Neural crest cell (in vitro differentiated cells): Measurements from ENCODE around the gene PACS1. TPM values are rescaled to one million over a fixed set of nuclear protein-coding genes. Genes with fewer than 3 reads are reported as not detected.
A peak's percentile ranks its signal among the peaks of the same experiment; 100 is the strongest.

Experiments used
- DNase-seq: peaks from one replicate; pipeline ENCODE4 v3.0.0; 2021; ENCODE audit warnings: low read depth, mixed read lengths, low spot score
- H3K27ac Mint-ChIP-seq: one replicate; pipeline ENCODE4 v1.8.0; 2021; ENCODE audit warnings: mild to moderate bottlenecking, mixed read lengths; ENCODE audit not compliant: unreplicated experiment
- H3K27me3 Mint-ChIP-seq: 2 replicates; pipeline ENCODE4 v1.8.0; 2021; ENCODE audit warnings: low read depth, mild to moderate bottlenecking, mixed read lengths
- H3K36me3 Mint-ChIP-seq: 2 replicates; pipeline ENCODE4 v1.8.0; 2021; ENCODE audit warnings: low read depth, mild to moderate bottlenecking, mixed read lengths
- H3K4me1 Mint-ChIP-seq: 2 replicates; pipeline ENCODE4 v1.8.0; 2021; ENCODE audit warnings: mixed read lengths
- H3K4me3 Mint-ChIP-seq: one replicate; pipeline ENCODE4 v1.8.0; 2021; ENCODE audit warnings: mild to moderate bottlenecking, mixed read lengths
- H3K9me3 Mint-ChIP-seq: 2 replicates; pipeline ENCODE4 v1.8.0; 2021; ENCODE audit warnings: mixed read lengths
- CTCF ChIP-seq: fragments of 200-600 bp; sonication (generic); conservative IDR thresholded peaks from 2 replicates; pipeline ENCODE4 v1.5.0; 2021; ENCODE audit warnings: antibody characterized with exemption, mild to moderate bottlenecking
- total RNA-seq: library from RNA; stranded (reverse); gene quantifications from 2 replicates; pipeline ENCODE4 v1.2.1, GENCODE V29; 2021

Gene PACS1
- total RNA-seq, 1 donor from 2014 or later, result 54.3 TPM

- peaks cover 44% of the 10 kb centered on the region for H3K36me3 Mint-ChIP-seq
- no peak for DNase-seq
- no peaks in the 10 kb centered on the region for H3K4me1 Mint-ChIP-seq
- TF ChIP-seq CTCF, result no peak
- H3K9me3 Mint-ChIP-seq, result no peaks in the 10 kb centered on the region
- H3K4me3 Mint-ChIP-seq, result no peak overlapping the region
- no peak overlapping the region for H3K27ac Mint-ChIP-seq
- H3K27me3 Mint-ChIP-seq, result no peaks in the 10 kb centered on the region
These were observed 8.8 kb upstream of the PACS1 start for GRCh38 chr11:66061268-66061667.

- DNase-seq, result no peak
- Mint-ChIP-seq H3K9me3 (no peaks in the 10 kb centered on the region), H3K4me1 (no peaks in the 10 kb centered on the region), H3K36me3 (peaks cover 52% of the 10 kb centered on the region), H3K4me3 (no peak overlapping the region), H3K27me3 (no peaks in the 10 kb centered on the region), H3K27ac (no peak overlapping the region)
- no peak for TF ChIP-seq CTCF
These were observed 7.7 kb upstream of the PACS1 start for GRCh38 chr11:66062408-66062807.

- H3K27ac Mint-ChIP-seq, result no peak overlapping the region
- no peak for DNase-seq
- no peak for TF ChIP-seq CTCF
- H3K4me1 Mint-ChIP-seq, result peaks cover 3% of the 10 kb centered on the region
- peaks cover 53% of the 10 kb centered on the region for H3K36me3 Mint-ChIP-seq
- H3K27me3 Mint-ChIP-seq, result peaks cover 3% of the 10 kb centered on the region
- H3K4me3 Mint-ChIP-seq, result no peak overlapping the region
- no peaks in the 10 kb centered on the region for H3K9me3 Mint-ChIP-seq
These were observed 6.2 kb upstream of the PACS1 start for GRCh38 chr11:66063900-66064299.

- H3K4me1 Mint-ChIP-seq, result peaks cover 8% of the 10 kb centered on the region
- H3K4me3 Mint-ChIP-seq, result no peak overlapping the region
- H3K27me3 Mint-ChIP-seq, result peaks cover 6% of the 10 kb centered on the region
- H3K27ac Mint-ChIP-seq, result no peak overlapping the region
- H3K9me3 Mint-ChIP-seq, result no peaks in the 10 kb centered on the region
- peaks cover 55% of the 10 kb centered on the region for H3K36me3 Mint-ChIP-seq
- no peak for DNase-seq
- TF ChIP-seq CTCF, result no peak
These were observed 5.5 kb upstream of the PACS1 start for GRCh38 chr11:66064571-66064970.

- DNase-seq, result no peak
- peaks cover 44% of the 10 kb centered on the region for H3K36me3 Mint-ChIP-seq
- peak overlapping the region; percentile 27 for H3K4me3 Mint-ChIP-seq
- no peak overlapping the region for H3K27ac Mint-ChIP-seq
- H3K9me3 Mint-ChIP-seq, result no peaks in the 10 kb centered on the region
- TF ChIP-seq CTCF, result no peak
- H3K27me3 Mint-ChIP-seq, result peaks cover 6% of the 10 kb centered on the region
- peaks cover 17% of the 10 kb centered on the region for H3K4me1 Mint-ChIP-seq
These were observed 3.3 kb upstream of the PACS1 start for GRCh38 chr11:66066751-66067150.

- H3K27ac Mint-ChIP-seq, result no peak overlapping the region
- H3K36me3 Mint-ChIP-seq, result peaks cover 43% of the 10 kb centered on the region
- H3K4me3 Mint-ChIP-seq, result peak overlapping the region; percentile 91
These were observed 2.4 kb upstream of the PACS1 start for GRCh38 chr11:66067640-66068039.

More at GRCh38 chr11:66067640-66068039, 2.4 kb upstream of the PACS1 start:
- H3K9me3 Mint-ChIP-seq, result no peaks in the 10 kb centered on the region
- H3K4me1 Mint-ChIP-seq, result peaks cover 26% of the 10 kb centered on the region
- no peak for TF ChIP-seq CTCF
- peaks cover 6% of the 10 kb centered on the region for H3K27me3 Mint-ChIP-seq
- DNase-seq, result no peak
